Neural cell (in vitro differentiated cells): ENCODE data around the gene PEA15. TPM values are rescaled to one million over a fixed set of nuclear protein-coding genes. Genes with fewer than 3 reads are reported as not detected.

ENCODE experiments used
- H2AFZ ChIP-seq: fragments of 200-600, 300-800 bp; sonication (generic), shearing (Covaris generic); 2 replicates; pipeline ENCODE4 v1.6.0; 2014; ENCODE audit warnings: low read depth, mild to moderate bottlenecking, antibody characterized with exemption, low read length, moderate library complexity
- H3F3A ChIP-seq: fragments of 200-600 bp; shearing (Covaris generic); 2 replicates; pipeline ENCODE4 v1.6.1; 2016; ENCODE audit warnings: mild to moderate bottlenecking, moderate library complexity, mixed read lengths, antibody characterized with exemption, low read length; ENCODE audit not compliant: insufficient read depth, poor library complexity, severe bottlenecking
- H3K27ac ChIP-seq: fragments of 200-600, 300-800 bp; sonication (generic), shearing (Covaris generic); 2 replicates; pipeline ENCODE4 v1.5.1; 2014; ENCODE audit warnings: mild to moderate bottlenecking, low read length, moderate library complexity
- H3K27me3 ChIP-seq: fragments of 300-800, 200-600 bp; sonication (generic), shearing (Covaris generic); 2 replicates; pipeline ENCODE4 v1.6.0; 2014; ENCODE audit warnings: mild to moderate bottlenecking, low read depth, low read length, moderate library complexity; ENCODE audit not compliant: insufficient read depth
- H3K36me3 ChIP-seq: fragments of 300-800, 200-600 bp; sonication (generic), shearing (Covaris generic); 2 replicates; pipeline ENCODE4 v1.5.1; 2014; ENCODE audit warnings: mild to moderate bottlenecking, antibody characterized with exemption, low read length, moderate library complexity; ENCODE audit not compliant: insufficient read depth
- H3K4me2 ChIP-seq: fragments of 300-800, 200-600 bp; sonication (generic), shearing (Covaris generic); 2 replicates; pipeline ENCODE4 v1.6.0; 2014; ENCODE audit warnings: mild to moderate bottlenecking, low read length
- H3K4me3 ChIP-seq: fragments of 300-800, 200-600 bp; sonication (generic), shearing (Covaris generic); 2 replicates; pipeline ENCODE4 v1.5.1; 2014; ENCODE audit warnings: mild to moderate bottlenecking, low read length, moderate library complexity
- H3K79me2 ChIP-seq: fragments of 200-600 bp; shearing (Covaris generic); replicated peaks from 2 replicates; pipeline ENCODE4 v1.6.0; 2014; ENCODE audit warnings: mild to moderate bottlenecking, low read length, moderate library complexity; ENCODE audit not compliant: insufficient read depth
- H3K9ac ChIP-seq: fragments of 300-800, 200-600 bp; sonication (generic), shearing (Covaris generic); 2 replicates; pipeline ENCODE4 v1.6.1; 2016; ENCODE audit warnings: mild to moderate bottlenecking, low read length, mixed read lengths
- H3K9me2 ChIP-seq: fragments of 200-600 bp; shearing (Covaris generic); 2 replicates; pipeline ENCODE4 v1.6.1; 2016; ENCODE audit warnings: mild to moderate bottlenecking, low read length, mixed read lengths; ENCODE audit not compliant: insufficient read depth
- H3K9me3 ChIP-seq: fragments of 200-600, 300-800 bp; sonication (generic), shearing (Covaris generic); 2 replicates; pipeline ENCODE4 v1.6.1; 2016; ENCODE audit warnings: mild to moderate bottlenecking, mixed run types, low read length, moderate library complexity, mixed read lengths
- H4K20me1 ChIP-seq: fragments of 200-600 bp; shearing (Covaris generic); 2 replicates; pipeline ENCODE4 v1.6.1; 2016; ENCODE audit warnings: mild to moderate bottlenecking, mixed run types; ENCODE audit not compliant: insufficient read depth
- EP300 ChIP-seq: fragments of 450-650 bp; conservative IDR thresholded peaks from 2 replicates; pipeline ENCODE4 v1.6.1; 2014; ENCODE audit warnings: antibody characterized with exemption, mild to moderate bottlenecking, moderate library complexity; ENCODE audit not compliant: poor library complexity, severe bottlenecking
- EZH2 ChIP-seq: fragments of 200-600, 300-800 bp; shearing (Covaris generic), sonication (generic); IDR thresholded peaks from 2 replicates; pipeline ENCODE4 v1.6.1; 2014; ENCODE audit warnings: antibody characterized with exemption, low read length, borderline replicate concordance, mild to moderate bottlenecking; ENCODE audit not compliant: insufficient read depth, poor library complexity, severe bottlenecking
- MXI1 ChIP-seq: fragments of 450-650 bp; conservative IDR thresholded peaks from 2 replicates; pipeline ENCODE4 v1.6.1; 2014; ENCODE audit warnings: antibody characterized with exemption, mild to moderate bottlenecking; ENCODE audit not compliant: poor library complexity, severe bottlenecking
- POLR2AphosphoS5 ChIP-seq: IDR thresholded peaks from 2 replicates; pipeline ENCODE4 v1.6.1; 2012
- RAD21 ChIP-seq: fragments of 450-650 bp; conservative IDR thresholded peaks from 2 replicates; pipeline ENCODE4 v1.6.1; 2014; ENCODE audit warnings: antibody characterized with exemption, mild to moderate bottlenecking, moderate library complexity
- SMC3 ChIP-seq: fragments of 450-650 bp; conservative IDR thresholded peaks from 2 replicates; pipeline ENCODE4 v1.6.1; 2014; ENCODE audit warnings: antibody characterized with exemption, mild to moderate bottlenecking, moderate library complexity; ENCODE audit not compliant: poor library complexity
- TAF1 ChIP-seq: IDR thresholded peaks from 2 replicates; pipeline ENCODE4 v1.6.1; 2012; ENCODE audit warnings: low read depth
- polyA plus RNA-seq: library from polyadenylated mRNA; depleted of rRNA; stranded (reverse); fragments of >200 nt; gene quantifications from 2 replicates; pipeline ENCODE4 v1.2.3, GENCODE V29; 2014
- TF ChIP-seq, protein P1 (sequence below): fragments of 450-650 bp; IDR thresholded peaks from 2 replicates; pipeline ENCODE4 v1.5.1; 2014; ENCODE audit warnings: antibody characterized with exemption, mild to moderate bottlenecking, moderate library complexity; ENCODE audit not compliant: poor library complexity, severe bottlenecking
- TF ChIP-seq, protein P2 (sequence below): IDR thresholded peaks from 2 replicates; pipeline ENCODE4 v1.6.1; 2012; ENCODE audit warnings: borderline replicate concordance

Gene PEA15
- polyA plus RNA-seq, 1 donor from 2014 or later = 46.4 TPM

DNA sequence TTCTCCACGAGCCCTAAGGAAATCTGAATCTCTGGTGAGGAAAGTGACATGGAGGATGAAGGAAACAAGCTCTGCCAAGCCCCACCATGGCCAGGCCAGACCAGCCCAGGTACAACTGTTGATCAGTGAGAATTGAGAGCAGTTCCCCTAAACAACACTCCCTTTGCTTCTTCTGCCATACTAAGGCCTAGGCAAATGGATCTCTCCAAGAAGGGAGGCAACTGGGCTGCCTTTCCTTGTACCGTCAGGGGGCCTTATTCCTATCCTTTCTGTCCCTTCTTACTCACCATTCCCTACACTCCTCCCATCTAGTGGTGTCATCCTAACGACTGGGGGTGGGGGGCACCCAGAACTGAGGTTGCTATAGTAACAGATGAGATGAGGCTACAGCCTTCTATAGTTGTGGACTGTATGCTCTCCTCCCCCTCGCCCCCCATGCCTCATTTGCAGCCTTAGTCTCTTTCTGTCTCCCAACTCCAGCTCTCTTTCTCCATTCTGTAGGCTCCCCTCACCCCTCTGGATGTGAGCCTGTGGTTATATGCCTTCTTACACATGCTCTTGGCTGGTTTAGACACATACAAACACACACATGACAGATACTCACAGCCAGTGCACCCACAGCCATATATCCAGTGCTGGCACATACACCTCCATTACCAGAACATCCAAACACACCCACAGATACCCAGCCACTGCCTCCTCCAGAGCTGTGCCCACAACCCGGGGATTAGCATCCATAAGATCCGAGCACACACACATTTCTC, 3.6 kb downstream of the PEA15 start:
- Histone ChIP-seq H3K4me3 (peak overlapping the region; percentile 56), H3K27ac (peak overlapping the region; percentile 87), H3K27me3 (no peaks in the 10 kb centered on the region), H3K79me2 (peaks cover 29% of the 10 kb centered on the region), H4K20me1 (no peaks in the 10 kb centered on the region), H3K4me2 (peak overlapping the region; percentile 4), H3K9me2 (no peaks in the 10 kb centered on the region), H3K9me3 (no peaks in the 10 kb centered on the region), H3F3A (peaks cover 5% of the 10 kb centered on the region), H2AFZ (no peak overlapping the region), H3K9ac (peak overlapping the region; percentile 51), H3K36me3 (peaks cover 15% of the 10 kb centered on the region)
- no peak for TF ChIP-seq RAD21
- no peak for TF ChIP-seq EZH2
- TF ChIP-seq MXI1 = no peak
- TF ChIP-seq, protein P1, sequence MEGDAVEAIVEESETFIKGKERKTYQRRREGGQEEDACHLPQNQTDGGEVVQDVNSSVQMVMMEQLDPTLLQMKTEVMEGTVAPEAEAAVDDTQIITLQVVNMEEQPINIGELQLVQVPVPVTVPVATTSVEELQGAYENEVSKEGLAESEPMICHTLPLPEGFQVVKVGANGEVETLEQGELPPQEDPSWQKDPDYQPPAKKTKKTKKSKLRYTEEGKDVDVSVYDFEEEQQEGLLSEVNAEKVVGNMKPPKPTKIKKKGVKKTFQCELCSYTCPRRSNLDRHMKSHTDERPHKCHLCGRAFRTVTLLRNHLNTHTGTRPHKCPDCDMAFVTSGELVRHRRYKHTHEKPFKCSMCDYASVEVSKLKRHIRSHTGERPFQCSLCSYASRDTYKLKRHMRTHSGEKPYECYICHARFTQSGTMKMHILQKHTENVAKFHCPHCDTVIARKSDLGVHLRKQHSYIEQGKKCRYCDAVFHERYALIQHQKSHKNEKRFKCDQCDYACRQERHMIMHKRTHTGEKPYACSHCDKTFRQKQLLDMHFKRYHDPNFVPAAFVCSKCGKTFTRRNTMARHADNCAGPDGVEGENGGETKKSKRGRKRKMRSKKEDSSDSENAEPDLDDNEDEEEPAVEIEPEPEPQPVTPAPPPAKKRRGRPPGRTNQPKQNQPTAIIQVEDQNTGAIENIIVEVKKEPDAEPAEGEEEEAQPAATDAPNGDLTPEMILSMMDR = no peak
- TF ChIP-seq POLR2AphosphoS5 = no peak
- TF ChIP-seq EP300 = no peak

DNA sequence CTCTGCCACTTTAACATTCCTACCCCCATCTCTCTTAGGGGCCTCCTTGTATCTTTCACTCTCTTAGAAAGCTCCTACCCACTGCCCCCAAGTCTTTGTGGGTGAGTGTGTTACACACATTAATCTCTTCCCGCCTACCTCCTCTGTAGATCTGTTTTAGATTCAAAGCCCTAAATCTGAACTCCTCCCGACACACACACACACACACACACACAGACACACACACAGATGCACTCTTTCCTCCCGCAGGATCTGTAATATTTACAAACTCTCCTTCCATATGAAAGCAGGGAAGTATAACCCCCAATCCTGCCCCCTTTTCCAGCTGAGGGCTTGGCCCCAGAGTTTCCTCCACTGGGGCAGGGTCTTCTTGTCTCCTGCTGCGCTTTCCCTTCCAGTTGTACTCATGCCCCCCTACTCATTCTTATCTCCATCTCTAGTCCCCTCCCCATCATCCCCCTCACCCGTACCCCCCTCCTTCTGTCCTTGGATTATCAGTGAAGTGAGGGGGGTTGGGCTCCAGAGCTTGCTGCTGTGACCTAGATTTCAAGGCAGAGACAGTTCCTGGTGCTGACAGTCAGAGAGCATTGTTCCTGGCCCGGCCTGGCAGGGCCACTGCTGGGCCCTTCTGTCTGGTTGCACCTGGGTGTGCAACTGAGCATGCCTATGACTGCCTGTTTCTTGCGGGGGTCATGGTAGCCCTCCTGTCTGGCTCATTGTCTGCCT, 4.3 kb downstream of the PEA15 start:
- peak overlapping the region; percentile 56 for H3K4me3 ChIP-seq
- no peak overlapping the region for H2AFZ ChIP-seq
- H3K9me2 ChIP-seq = no peaks in the 10 kb centered on the region
- peaks cover 29% of the 10 kb centered on the region for H3K79me2 ChIP-seq
- peak overlapping the region; percentile 51 for H3K9ac ChIP-seq
- peaks cover 5% of the 10 kb centered on the region for H3F3A ChIP-seq
- H4K20me1 ChIP-seq = no peaks in the 10 kb centered on the region
- H3K27ac ChIP-seq = peak overlapping the region; percentile 87
- peaks cover 15% of the 10 kb centered on the region for H3K36me3 ChIP-seq
- H3K27me3 ChIP-seq = no peaks in the 10 kb centered on the region
- TF ChIP-seq POLR2AphosphoS5 (peak; percentile 30), TAF1 (no peak), RAD21 (peak; percentile 10), EP300 (no peak), SMC3 (no peak), MXI1 (no peak), EZH2 (no peak)
- TF ChIP-seq, protein P2, sequence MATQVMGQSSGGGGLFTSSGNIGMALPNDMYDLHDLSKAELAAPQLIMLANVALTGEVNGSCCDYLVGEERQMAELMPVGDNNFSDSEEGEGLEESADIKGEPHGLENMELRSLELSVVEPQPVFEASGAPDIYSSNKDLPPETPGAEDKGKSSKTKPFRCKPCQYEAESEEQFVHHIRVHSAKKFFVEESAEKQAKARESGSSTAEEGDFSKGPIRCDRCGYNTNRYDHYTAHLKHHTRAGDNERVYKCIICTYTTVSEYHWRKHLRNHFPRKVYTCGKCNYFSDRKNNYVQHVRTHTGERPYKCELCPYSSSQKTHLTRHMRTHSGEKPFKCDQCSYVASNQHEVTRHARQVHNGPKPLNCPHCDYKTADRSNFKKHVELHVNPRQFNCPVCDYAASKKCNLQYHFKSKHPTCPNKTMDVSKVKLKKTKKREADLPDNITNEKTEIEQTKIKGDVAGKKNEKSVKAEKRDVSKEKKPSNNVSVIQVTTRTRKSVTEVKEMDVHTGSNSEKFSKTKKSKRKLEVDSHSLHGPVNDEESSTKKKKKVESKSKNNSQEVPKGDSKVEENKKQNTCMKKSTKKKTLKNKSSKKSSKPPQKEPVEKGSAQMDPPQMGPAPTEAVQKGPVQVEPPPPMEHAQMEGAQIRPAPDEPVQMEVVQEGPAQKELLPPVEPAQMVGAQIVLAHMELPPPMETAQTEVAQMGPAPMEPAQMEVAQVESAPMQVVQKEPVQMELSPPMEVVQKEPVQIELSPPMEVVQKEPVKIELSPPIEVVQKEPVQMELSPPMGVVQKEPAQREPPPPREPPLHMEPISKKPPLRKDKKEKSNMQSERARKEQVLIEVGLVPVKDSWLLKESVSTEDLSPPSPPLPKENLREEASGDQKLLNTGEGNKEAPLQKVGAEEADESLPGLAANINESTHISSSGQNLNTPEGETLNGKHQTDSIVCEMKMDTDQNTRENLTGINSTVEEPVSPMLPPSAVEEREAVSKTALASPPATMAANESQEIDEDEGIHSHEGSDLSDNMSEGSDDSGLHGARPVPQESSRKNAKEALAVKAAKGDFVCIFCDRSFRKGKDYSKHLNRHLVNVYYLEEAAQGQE = no peak
- TF ChIP-seq, protein P1 = no peak
- peak overlapping the region; percentile 4 for H3K4me2 ChIP-seq
- no peaks in the 10 kb centered on the region for H3K9me3 ChIP-seq
